ENCODE measurements around the gene BCKDHA. TPM values are rescaled to one million over a fixed set of nuclear protein-coding genes. Genes with fewer than 3 reads are reported as not detected.

The BCKDHA gene
- total and polyA plus RNA-seq, 2 donors (not counting 1 experiment from before 2014, with no cell fraction given) = 11.2 to 30.7 TPM

- H2AFZ ChIP-seq (ENCODE audit: low read length) = no peak overlapping the region
- no peak overlapping the region for H3K27ac ChIP-seq (ENCODE audit: insufficient read depth, low read length)
- H4K20me1 ChIP-seq (ENCODE audit: control insufficient read depth, extremely low read depth, insufficient read depth, low read length) = no peaks in the 10 kb centered on the region
- no peaks in the 10 kb centered on the region for H3K79me2 ChIP-seq (ENCODE audit: control insufficient read depth, insufficient read depth, low read length)
- H3K4me2 ChIP-seq (ENCODE audit: extremely low read depth, insufficient read depth, low read length) = peak overlapping the region; percentile 68
- H3K4me3 ChIP-seq (replicated peaks in 1 of 4; ENCODE audit: control extremely low read depth in 1 of 4, insufficient read depth in 1 of 4, low read depth in 3 of 4, low read length in 4 of 4) = peak overlapping the region in 3 of 4 experiments; percentile 13 to 40 (median 30)
- no peaks in the 10 kb centered on the region for H3K4me1 ChIP-seq (ENCODE audit: control insufficient read depth, extremely low read depth, insufficient read depth, low read length)
- no peaks in the 10 kb centered on the region for H3K9me3 ChIP-seq (ENCODE audit: control insufficient read depth, insufficient read depth, low read depth, low read length)
- H3K27me3 ChIP-seq (ENCODE audit: control insufficient read depth, insufficient read depth, low read length) = peaks cover 5% of the 10 kb centered on the region
- H3K9ac ChIP-seq (ENCODE audit: insufficient read depth, low read length) = no peak overlapping the region
- DNase-seq (ENCODE audit: low read depth in 2 of 2) = peak; percentile 44 to 65
- H3K36me3 ChIP-seq (ENCODE audit: control insufficient read depth, insufficient read depth, low read length) = no peaks in the 10 kb centered on the region
- no peak for TF ChIP-seq EZH2 (IDR thresholded peaks at IDR 0.05; ENCODE audit: low read length, missing control alignments)
- TF ChIP-seq, protein P1, sequence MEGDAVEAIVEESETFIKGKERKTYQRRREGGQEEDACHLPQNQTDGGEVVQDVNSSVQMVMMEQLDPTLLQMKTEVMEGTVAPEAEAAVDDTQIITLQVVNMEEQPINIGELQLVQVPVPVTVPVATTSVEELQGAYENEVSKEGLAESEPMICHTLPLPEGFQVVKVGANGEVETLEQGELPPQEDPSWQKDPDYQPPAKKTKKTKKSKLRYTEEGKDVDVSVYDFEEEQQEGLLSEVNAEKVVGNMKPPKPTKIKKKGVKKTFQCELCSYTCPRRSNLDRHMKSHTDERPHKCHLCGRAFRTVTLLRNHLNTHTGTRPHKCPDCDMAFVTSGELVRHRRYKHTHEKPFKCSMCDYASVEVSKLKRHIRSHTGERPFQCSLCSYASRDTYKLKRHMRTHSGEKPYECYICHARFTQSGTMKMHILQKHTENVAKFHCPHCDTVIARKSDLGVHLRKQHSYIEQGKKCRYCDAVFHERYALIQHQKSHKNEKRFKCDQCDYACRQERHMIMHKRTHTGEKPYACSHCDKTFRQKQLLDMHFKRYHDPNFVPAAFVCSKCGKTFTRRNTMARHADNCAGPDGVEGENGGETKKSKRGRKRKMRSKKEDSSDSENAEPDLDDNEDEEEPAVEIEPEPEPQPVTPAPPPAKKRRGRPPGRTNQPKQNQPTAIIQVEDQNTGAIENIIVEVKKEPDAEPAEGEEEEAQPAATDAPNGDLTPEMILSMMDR (conservative IDR thresholded peaks at IDR 0.05 in 1 of 2, IDR thresholded peaks at IDR 0.05 in 1 of 2; ENCODE audit: low read depth in 1 of 2, low read length in 2 of 2) = peak; percentile 96 to 97
Measured at GRCh38 chr19:41449079-41449864, 51.7 kb downstream of the BCKDHA start.

DNA sequence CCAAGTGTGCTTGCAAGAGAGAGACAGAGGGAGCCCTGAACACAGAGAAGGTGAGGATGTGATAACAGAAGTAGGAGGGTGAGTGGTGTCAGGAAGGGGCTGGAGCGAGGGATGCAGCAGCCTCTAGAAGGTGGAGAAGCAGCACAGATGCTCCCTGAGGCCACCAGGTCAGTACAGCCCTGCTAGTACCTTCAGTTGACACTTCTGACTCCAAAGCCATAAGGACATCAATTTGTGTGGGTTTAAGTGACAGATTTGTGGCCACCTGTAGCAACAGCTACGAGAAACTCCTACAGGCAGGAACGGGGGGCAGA is 52.2 kb downstream of the BCKDHA start:
- no peaks in the 10 kb centered on the region for H3K4me1 ChIP-seq (ENCODE audit: control insufficient read depth, extremely low read depth, insufficient read depth, low read length)
- no peaks in the 10 kb centered on the region for H3K9me3 ChIP-seq (ENCODE audit: control insufficient read depth, insufficient read depth, low read depth, low read length)
- no peaks in the 10 kb centered on the region for H3K79me2 ChIP-seq (ENCODE audit: control insufficient read depth, insufficient read depth, low read length)
- H3K27me3 ChIP-seq (ENCODE audit: control insufficient read depth, insufficient read depth, low read length) = peaks cover 3% of the 10 kb centered on the region
- TF ChIP-seq, protein P1 (conservative IDR thresholded peaks at IDR 0.05 in 1 of 2, IDR thresholded peaks at IDR 0.05 in 1 of 2; ENCODE audit: low read depth in 1 of 2, low read length in 2 of 2) = no peak
- no peak for TF ChIP-seq EZH2 (IDR thresholded peaks at IDR 0.05; ENCODE audit: low read length, missing control alignments)
- H3K4me3 ChIP-seq (replicated peaks in 1 of 4; ENCODE audit: control extremely low read depth in 1 of 4, insufficient read depth in 1 of 4, low read depth in 3 of 4, low read length in 4 of 4) = no peak overlapping the region
- H3K4me2 ChIP-seq (ENCODE audit: extremely low read depth, insufficient read depth, low read length) = no peak overlapping the region
- H2AFZ ChIP-seq (ENCODE audit: low read length) = no peak overlapping the region
- H3K36me3 ChIP-seq (ENCODE audit: control insufficient read depth, insufficient read depth, low read length) = no peaks in the 10 kb centered on the region
- H4K20me1 ChIP-seq (ENCODE audit: control insufficient read depth, extremely low read depth, insufficient read depth, low read length) = no peaks in the 10 kb centered on the region
- no peak overlapping the region for H3K9ac ChIP-seq (ENCODE audit: insufficient read depth, low read length)
- DNase-seq (ENCODE audit: low read depth in 2 of 2) = no peak
- H3K27ac ChIP-seq (ENCODE audit: insufficient read depth, low read length) = no peak overlapping the region

DNA sequence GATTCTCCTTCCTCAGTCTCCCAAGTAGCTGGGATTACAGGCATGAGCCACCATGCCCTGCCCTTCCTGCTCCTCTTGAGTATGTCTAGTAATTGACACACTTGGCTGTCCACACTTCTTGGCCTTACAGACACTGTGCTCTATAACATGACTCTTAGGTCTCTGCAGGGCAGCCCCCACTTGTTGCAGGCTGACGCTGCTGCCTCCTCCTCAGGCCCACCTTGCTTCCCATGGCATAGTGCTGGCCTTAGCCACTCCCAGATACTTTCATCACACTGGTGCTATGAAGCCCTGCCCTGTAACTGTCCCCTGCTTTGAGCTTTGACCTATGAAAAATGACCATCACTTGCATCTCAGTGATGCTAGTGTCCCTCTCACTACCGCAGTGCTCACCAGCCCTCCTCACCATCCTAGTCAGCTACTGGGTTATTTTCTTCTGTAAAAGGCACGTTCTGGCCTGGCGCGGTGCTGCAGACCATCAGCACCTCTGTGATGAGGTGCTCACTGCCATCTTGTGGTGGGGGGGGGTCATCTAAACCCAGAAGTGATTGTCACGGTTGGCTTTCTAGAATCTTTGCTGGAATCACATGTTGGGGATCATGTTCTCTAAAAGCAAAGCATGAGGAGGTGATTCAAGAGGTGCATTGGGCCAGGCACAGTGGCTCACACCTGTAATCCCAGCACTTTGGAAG is 55.1 kb downstream of the BCKDHA start:
- H3K27me3 ChIP-seq (ENCODE audit: control insufficient read depth, insufficient read depth, low read length) = no peaks in the 10 kb centered on the region
- H3K4me2 ChIP-seq (ENCODE audit: extremely low read depth, insufficient read depth, low read length) = no peak overlapping the region
- H3K27ac ChIP-seq (ENCODE audit: insufficient read depth, low read length) = no peak overlapping the region
- no peaks in the 10 kb centered on the region for H4K20me1 ChIP-seq (ENCODE audit: control insufficient read depth, extremely low read depth, insufficient read depth, low read length)
- H3K9ac ChIP-seq (ENCODE audit: insufficient read depth, low read length) = no peak overlapping the region
- H3K36me3 ChIP-seq (ENCODE audit: control insufficient read depth, insufficient read depth, low read length) = no peaks in the 10 kb centered on the region
- no peaks in the 10 kb centered on the region for H3K4me1 ChIP-seq (ENCODE audit: control insufficient read depth, extremely low read depth, insufficient read depth, low read length)
- no peaks in the 10 kb centered on the region for H3K9me3 ChIP-seq (ENCODE audit: control insufficient read depth, insufficient read depth, low read depth, low read length)
- no peak for DNase-seq (ENCODE audit: low read depth in 2 of 2)
- no peaks in the 10 kb centered on the region for H3K79me2 ChIP-seq (ENCODE audit: control insufficient read depth, insufficient read depth, low read length)
- TF ChIP-seq, protein P1 (conservative IDR thresholded peaks at IDR 0.05 in 1 of 2, IDR thresholded peaks at IDR 0.05 in 1 of 2; ENCODE audit: low read depth in 1 of 2, low read length in 2 of 2) = no peak
- TF ChIP-seq EZH2 (IDR thresholded peaks at IDR 0.05; ENCODE audit: low read length, missing control alignments) = no peak
- H2AFZ ChIP-seq (ENCODE audit: low read length) = no peak overlapping the region
- no peak overlapping the region for H3K4me3 ChIP-seq (replicated peaks in 1 of 4; ENCODE audit: control extremely low read depth in 1 of 4, insufficient read depth in 1 of 4, low read depth in 3 of 4, low read length in 4 of 4)
